Measurements from ENCODE around the gene PCGF1. TPM values are rescaled to one million over a fixed set of nuclear protein-coding genes. Genes with fewer than 3 reads are reported as not detected.

The PCGF1 gene
- total and polyA plus RNA-seq, 2 of the 8 experiments (the other 6 are each of a cell fraction or from before 2014, with no cell fraction given): 10.0 to 23.7 TPM

DNA sequence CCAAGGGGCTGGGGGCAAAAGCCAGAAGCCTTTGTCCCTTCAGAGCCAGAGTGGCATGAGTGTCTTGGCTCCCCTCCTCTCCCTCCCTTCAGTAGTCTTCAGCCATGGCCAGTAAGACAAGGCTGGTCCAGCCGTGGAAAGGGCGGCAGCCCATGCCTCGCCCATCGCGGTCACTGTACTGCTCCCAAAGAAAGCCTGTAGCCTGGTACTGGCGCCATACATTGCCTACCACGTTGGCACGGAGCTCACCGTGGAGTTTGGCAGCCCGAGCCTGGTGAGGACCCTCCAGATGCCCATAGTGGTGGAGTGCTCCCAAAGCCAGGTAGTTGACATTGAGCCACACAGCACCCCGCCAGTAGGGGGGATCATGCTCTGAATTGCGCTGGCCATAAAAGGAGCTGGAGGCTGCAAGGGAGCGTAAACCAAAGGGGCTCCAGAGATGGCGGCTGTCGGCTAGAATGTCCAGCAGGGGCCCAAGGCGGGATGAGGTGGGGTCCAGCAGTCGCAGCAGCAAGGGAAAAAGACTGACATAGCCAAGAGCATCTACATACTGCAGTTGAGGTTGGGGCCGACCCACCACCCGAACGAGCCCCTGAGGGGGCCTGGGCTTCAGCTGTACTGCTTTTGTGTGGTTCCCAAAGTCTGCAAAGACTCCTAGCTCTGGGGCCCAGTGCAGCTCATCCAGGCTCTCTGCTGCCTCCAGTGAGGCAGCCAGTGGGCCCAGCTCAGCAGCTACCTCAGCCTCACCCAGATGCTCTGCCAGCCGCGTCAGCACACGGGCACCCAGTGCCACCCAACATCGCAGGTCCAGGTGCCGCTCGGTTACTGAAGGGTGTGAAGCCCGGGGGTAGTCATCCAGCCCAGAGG is 46.1 kb downstream of the PCGF1 start (continued):
- TF ChIP-seq TAF1 (IDR thresholded peaks at IDR 0.05; ENCODE audit: low read depth, low read length): no peak
- TF ChIP-seq RXRA (IDR thresholded peaks at IDR 0.05; ENCODE audit: insufficient read depth, low read depth, low read length): no peak
- 0 out of 4 replicates have a peak, but pooled peaks of 1 of the 2 experiments have one; percentile 29 for TF ChIP-seq SIN3A (conservative IDR thresholded peaks at IDR 0.05 in 1 of 2, IDR thresholded peaks at IDR 0.05 in 1 of 2; ENCODE audit: low read depth in 1 of 2, low read length in 2 of 2)
- TF ChIP-seq SAP30 (IDR thresholded peaks at IDR 0.05; ENCODE audit: insufficient read depth, insufficient replicate concordance, low read length): no peak
- TF ChIP-seq SP1 (IDR thresholded peaks at IDR 0.05; ENCODE audit: low read depth, low read length): no peak
- no peak for TF ChIP-seq NRF1 (IDR thresholded peaks at IDR 0.05; ENCODE audit: low read depth, low read length)
- TF ChIP-seq RNF2 (IDR thresholded peaks at IDR 0.05; ENCODE audit: borderline replicate concordance, low read depth, low read length, missing control alignments, poor library complexity, severe bottlenecking): no peak
- no peak for TF ChIP-seq EGR1 (IDR thresholded peaks at IDR 0.05; ENCODE audit: borderline replicate concordance, low read depth, low read length)
- no peak for TF ChIP-seq CEBPB (IDR thresholded peaks at IDR 0.05; ENCODE audit: low read depth, low read length)
- TF ChIP-seq GABPA (IDR thresholded peaks at IDR 0.05; ENCODE audit: borderline replicate concordance, insufficient read depth, low read length): no peak
- TF ChIP-seq, protein P1, sequence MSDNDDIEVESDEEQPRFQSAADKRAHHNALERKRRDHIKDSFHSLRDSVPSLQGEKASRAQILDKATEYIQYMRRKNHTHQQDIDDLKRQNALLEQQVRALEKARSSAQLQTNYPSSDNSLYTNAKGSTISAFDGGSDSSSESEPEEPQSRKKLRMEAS (IDR thresholded peaks at IDR 0.05): no peak
- TF ChIP-seq PHF8 (conservative IDR thresholded peaks at IDR 0.05; ENCODE audit: low read depth, low read length): no peak
- TF ChIP-seq HDAC6 (IDR thresholded peaks at IDR 0.05; ENCODE audit: low read depth, low read length): no peak
- TF ChIP-seq BCL11A (IDR thresholded peaks at IDR 0.05; ENCODE audit: low read depth in 2 of 2, low read length in 2 of 2): no peak
- peak; percentile 31 to 47; a peak in 3 of 4 replicates for TF ChIP-seq RAD21 (IDR thresholded peaks at IDR 0.05 in 1 of 2, conservative IDR thresholded peaks at IDR 0.05 in 1 of 2; ENCODE audit: low read depth in 2 of 2, low read length in 2 of 2)
- TF ChIP-seq, protein P2, sequence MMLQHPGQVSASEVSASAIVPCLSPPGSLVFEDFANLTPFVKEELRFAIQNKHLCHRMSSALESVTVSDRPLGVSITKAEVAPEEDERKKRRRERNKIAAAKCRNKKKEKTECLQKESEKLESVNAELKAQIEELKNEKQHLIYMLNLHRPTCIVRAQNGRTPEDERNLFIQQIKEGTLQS (IDR thresholded peaks at IDR 0.05; ENCODE audit: insufficient read depth, low read depth, low read length): no peak
- TF ChIP-seq CTCF (IDR thresholded peaks at IDR 0.05; ENCODE audit: control extremely low read depth in 1 of 3, insufficient read depth in 1 of 3, low read depth in 1 of 3, low read length in 3 of 3): peak; percentile 39 to 73 (median 50)
- no peak for TF ChIP-seq KDM5A (IDR thresholded peaks at IDR 0.05; ENCODE audit: low read length)
- TF ChIP-seq KDM4A (IDR thresholded peaks at IDR 0.05; ENCODE audit: low read depth, low read length, severe bottlenecking): no peak
